Melanocyte of skin (primary cell): ENCODE data around the gene MTMR3. TPM values are rescaled to one million over a fixed set of nuclear protein-coding genes. Genes with fewer than 3 reads are reported as not detected.

Experiments used
- small RNA-seq, 2 donors: library from RNA; depleted of rRNA; stranded (forward); fragments of <200 nt; gene quantifications; one replicate each; pipeline ENCODE3, GENCODE V24; 2012
- total RNA-seq, 2 donors: library from RNA; depleted of rRNA; stranded (reverse); fragments of >200 nt; gene quantifications; 2 replicates each; pipeline ENCODE4 v1.2.3, GENCODE V29; 2012

The MTMR3 gene
- 10 to 100 TPM; 18.6 to 20.6 TPM for total RNA-seq

GRCh38 chr22:29883045-29883774 lies at the start of gene MTMR3:
Gene MTMR3, plus strand, starts transcription at chr22:29883174. Its CDS starts 87,886 bp downstream, at chr22:29971060.

GRCh38 chr22:29837741-29838598 lies 45.0 kb upstream of the MTMR3 start, which contains the start of gene ASCC2:
Gene ASCC2, minus strand, starts transcription at chr22:29838274. Its CDS starts 5,949 bp downstream, at chr22:29832325.

GRCh38 chr22:30079952-30080533 lies 197.1 kb downstream of the MTMR3 start, which contains the start of gene HORMAD2:
Gene HORMAD2, plus strand, starts transcription at chr22:30080464. Its CDS starts 13,489 bp downstream, at chr22:30093953.

Small RNA genes lying within 50 kb of the gene (small RNA-seq; reads per million reads assigned to genes)
- gene MIR6818 (0 reads per million in 2 donors), gene RNU6-331P (0 reads per million in 2 donors)

Other genes with a start within 250 kb of the MTMR3 start
- not detected for gene CABP7, start 163.2 kb upstream of the MTMR3 start, total RNA-seq
- gene ZMAT5, start 116.2 kb upstream of the MTMR3 start, total RNA-seq = 10 to 100 TPM; 16.2 to 19.3 TPM
- 10 to 100 TPM; 63.3 to 88.6 TPM for gene UQCR10, start 115.8 kb upstream of the MTMR3 start, total RNA-seq
- gene ASCC2, start 44.9 kb upstream of the MTMR3 start, total RNA-seq = 10 to 100 TPM; 25.1 to 34.6 TPM
- not detected for gene HORMAD2, start 197.3 kb downstream of the MTMR3 start, total RNA-seq